Measurements from ENCODE around the gene ENO1.
"Not testable (repeated sequence)": the region's sequence is repeated elsewhere in the genome, so short reads cannot be mapped to it uniquely, and the experiment has no call there.

The ENO1 gene

DNA sequence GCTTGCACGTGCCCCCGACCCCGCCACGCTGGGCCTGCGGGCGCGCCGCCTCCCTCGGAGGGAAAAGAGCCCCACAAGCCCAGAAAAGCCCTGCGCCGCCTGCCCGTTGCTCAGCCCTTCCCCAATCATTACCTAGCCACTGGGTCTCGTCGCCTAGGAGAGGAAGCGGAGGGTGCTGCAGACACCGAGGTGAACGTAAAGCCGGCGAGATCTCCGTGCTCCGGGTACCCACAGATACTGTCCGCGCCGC, at the start of gene ENO1:
Gene ENO1, minus strand, starts transcription at position 239 of the 250 bp plus-strand sequence. CDS start 3,778 bp downstream, outside the sequence.
- no peak for DNase-seq

DNA sequence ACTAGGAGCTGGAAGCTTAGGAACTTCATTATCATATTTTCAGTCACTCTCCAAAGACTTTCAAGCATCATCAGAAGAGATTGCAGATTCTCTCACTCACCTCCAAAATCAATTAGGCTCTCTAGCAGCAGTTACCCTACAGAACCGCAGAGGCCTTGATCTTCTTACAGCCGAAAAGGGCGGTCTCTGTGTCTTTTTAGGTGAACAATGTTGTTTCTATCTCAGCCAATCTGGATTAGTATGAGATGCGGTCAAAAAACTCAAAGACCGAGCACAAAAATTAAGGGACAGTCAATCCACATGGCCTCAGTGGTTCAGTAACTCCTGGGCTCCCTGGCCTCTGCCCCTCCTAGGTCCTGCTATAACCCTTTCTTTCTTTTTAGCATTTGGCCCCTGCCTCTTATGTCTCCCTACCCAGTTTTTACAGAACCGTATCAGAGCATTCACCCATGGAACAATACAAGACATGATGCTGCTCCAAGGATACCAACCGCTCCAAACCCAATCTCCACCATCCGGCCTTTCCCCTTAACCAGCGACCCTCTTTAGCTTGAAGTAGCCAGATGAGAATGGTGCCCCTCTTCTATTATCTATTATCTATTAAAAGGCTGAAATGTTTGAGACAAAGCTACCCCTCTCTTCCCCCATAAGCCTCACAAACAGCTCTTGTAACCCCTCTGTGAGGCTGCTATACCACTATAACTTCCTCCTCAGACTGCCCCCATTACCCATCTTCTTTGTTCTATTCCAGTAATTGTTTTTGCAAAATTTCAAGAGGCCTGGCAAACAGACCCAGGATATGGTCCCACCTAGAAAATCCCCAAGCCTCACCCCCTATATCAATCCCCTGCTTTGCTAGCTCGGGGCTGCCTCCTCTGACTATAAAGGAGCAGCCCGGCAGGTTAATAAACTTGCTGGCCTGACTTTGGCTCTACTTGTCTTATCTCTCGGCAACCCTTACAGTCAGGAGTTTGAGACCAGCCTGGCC, 48.5 kb upstream of the ENO1 start:
- no peak for DNase-seq

DNA sequence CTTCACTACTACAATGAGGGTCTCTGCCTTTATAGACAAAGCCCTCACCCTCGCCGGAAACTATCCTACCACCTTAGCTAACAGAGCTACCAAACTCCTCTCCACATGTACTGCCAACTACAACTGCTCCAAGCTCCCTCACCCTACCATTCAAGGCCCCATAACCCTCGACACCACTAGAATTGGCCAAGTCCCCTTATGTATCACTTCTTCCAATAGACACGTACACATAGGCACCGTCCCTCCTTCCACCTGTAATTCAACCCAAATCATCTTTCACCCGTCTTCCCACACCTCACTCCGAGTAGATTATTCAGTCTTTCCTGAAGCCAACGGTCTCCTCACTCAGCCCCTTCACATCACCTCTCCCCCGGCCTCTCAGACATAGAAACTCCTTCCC, 47.5 kb upstream of the ENO1 start:
- no peak for DNase-seq

DNA sequence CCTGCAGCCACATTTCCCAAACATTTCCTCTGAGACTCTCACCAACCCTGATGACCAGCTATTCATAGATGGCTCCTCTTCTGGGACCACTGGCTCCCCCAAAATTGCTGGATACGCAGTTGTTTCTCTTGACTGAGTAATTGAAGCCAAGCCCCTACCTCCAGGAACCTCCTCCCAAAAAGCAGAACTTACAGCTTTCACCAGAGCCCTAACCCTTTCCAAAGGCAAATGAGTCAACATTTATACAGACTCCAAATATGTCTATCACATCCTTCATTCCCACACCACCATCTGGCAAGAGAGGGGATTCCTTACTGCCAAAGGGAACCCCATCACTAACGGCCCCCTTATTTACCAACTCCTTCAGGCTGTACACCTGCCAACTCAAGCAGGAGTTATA, 46.9 kb upstream of the ENO1 start:
- no peak for DNase-seq

DNA sequence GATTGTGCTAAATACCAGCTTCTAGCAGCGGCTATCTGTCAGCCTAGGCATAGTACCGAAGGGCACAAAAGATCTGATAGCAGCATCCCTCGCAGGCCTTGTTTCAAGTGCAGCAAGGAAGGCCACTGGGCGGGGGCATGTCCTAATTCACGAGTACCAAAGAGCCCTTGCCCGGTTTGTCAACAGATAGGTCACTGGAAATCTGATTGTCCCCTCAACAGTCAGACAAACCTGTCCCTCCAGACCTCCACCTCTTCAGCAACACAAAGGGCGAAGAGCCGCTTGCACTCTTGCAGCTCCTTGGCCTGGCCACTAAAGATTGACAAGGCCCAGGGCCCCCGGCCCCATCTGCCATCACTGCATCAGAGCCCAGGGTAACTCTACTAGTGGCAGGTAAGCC, 44.5 kb upstream of the ENO1 start:
- DNase-seq: no peak

DNA sequence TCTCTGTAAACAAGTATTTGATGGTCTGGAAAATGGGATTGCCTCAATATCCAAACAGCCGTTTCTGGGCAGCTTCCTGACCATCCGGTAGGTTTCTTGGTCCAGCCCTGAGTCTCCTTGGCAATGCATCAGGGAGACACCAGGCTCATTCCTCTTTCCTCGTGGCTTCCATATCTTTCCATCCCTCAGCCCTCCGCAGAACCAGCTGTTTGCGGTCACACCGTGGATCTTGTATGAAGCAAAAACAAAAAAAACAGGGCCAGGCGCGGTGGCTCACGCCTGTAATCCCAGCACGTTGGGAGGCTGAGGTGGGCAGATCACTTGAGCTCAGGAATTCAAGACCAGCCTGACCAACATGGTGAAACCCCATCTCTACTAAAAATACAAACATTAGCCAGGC, 39.0 kb upstream of the ENO1 start:
- not testable (repeated sequence) for DNase-seq

DNA sequence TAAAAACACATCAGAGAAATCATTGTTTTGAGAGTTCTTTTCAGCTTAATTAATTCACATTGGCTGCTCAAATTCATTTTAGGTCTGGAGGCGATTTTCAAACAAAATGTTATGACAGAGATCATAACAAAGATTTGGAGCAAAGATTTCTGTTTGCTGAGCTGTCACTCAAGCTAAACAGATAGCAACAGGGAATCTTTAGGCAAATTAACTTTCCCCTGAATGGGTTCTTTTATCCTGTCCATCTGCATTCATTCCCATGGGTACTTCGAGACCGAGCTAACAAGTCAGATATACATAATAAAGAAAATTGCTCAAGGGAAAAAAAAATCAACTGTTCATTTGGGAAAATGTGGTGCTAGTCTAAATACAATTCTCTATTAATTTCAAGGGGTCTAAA, 37.0 kb upstream of the ENO1 start:
- DNase-seq: no peak

DNA sequence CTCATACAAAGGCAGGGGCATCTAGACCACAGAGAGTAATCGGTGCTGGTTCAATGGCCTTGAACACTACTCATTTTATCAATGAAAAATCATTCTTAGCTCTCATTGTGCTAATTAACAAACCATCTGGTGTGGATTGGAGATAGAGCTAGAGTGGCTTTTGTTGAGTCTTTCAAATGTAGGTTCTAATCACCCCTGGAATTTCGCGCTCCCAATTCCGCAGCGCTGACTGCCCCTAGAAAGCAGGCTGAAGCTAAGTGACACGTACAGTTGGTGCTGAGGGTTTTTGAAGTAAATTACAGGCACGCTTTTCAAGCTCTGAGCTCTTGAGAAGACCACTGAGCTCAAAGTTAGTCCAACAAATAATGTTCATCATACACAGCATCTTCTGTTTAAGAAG, 36.0 kb upstream of the ENO1 start:
- DNase-seq: no peak

DNA sequence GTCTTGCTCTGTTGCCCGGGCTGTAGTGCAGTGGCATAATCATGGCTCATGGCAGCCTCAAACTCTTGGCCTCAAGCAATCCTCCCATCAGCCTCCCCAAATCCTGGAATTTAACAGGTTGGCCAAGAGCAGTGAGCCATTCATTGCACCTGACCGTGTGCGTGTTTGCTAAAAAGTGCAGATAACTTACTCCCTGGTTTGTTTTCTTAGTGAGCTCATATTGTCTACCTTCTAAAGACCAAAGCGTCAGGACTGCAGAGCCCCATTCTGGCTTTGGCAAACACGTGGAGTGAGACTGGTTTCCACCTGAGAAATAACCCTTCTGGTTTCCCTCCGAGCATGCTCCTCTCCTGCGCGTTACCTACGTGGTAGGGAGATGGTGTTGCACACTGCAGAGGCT, 35.0 kb upstream of the ENO1 start:
- DNase-seq: no peak

DNA sequence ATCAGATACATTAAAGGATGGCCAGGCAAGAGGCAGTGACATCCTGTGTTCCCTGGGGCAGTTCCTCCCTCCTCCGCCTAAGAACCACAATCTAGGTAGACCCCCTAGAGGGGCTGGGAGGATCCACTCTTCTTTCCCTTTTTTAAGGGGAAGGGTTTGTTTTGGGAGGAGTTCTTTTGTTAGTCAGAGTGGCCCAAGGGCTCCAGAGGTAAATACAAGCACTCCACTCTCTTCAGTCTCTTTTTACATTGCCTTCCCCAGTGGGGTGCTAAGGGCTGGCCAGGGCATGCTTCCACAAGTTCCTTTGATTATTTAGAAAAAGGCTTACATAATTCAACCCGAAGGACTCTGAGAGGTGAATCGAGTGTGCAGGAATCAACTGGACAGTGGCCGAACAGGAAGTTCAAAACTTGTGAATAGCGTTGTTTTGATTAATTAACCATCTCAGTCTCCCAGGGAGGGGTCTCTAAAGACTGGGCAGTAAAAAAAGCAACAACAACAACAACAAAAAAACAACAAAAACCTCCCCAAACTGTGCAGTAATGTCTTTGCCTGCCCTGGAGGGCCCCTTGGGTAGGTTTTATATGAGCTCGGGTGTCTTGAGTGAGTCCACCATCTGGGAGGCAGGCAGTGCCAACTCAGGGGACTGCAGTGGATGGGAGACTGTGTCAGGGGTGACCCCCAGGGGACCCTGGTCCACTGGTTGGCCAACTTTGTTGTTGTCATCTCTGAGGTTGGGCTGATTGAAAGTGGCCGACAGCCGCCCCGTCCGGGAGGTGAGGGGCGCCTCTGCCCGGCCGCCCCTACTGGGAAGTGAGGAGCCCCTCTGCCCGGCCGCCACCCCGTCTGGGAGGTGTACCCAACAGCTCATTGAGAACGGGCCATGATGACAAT, 33.2 kb upstream of the ENO1 start:
- peak; percentile 95 for DNase-seq

DNA sequence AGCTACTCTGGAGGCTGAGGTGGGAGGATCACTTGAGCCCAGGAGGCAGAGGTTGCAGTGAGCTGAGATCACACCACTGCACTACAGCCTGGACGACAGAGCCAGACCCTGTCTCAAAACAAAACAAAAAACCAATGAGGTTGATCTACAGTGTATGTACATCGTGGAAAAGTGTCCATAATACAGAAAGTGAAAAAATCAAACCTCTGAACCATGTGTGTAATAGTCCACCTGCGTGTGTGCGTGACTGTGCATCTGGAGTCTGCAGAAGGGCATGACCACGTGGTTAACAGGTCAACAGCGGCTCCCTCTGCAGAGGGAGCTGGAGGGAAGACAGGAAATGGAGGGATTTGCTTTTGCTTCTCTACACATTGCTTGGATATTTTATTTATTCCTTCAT, 32.4 kb upstream of the ENO1 start:
- DNase-seq: peak; percentile 44

DNA sequence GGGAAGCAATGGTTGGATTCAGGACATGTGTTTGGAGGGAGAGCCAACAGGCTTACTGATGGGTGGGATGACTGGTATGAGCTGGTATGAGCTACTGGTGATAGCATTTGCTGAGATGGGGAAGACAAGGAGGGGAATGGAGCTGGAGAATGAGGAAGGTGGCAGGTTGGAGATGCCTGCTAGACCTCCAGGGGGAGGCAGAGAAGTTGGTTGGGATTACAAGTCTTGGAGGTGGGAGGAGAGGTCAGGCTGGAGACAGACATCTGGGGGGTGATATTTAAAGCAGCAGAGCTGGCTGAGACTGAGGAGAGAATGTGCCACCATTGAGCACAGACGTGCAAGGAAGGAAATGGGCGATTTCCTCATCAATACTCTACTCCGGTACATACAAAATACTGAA, 31.8 kb upstream of the ENO1 start:
- DNase-seq: no peak

DNA sequence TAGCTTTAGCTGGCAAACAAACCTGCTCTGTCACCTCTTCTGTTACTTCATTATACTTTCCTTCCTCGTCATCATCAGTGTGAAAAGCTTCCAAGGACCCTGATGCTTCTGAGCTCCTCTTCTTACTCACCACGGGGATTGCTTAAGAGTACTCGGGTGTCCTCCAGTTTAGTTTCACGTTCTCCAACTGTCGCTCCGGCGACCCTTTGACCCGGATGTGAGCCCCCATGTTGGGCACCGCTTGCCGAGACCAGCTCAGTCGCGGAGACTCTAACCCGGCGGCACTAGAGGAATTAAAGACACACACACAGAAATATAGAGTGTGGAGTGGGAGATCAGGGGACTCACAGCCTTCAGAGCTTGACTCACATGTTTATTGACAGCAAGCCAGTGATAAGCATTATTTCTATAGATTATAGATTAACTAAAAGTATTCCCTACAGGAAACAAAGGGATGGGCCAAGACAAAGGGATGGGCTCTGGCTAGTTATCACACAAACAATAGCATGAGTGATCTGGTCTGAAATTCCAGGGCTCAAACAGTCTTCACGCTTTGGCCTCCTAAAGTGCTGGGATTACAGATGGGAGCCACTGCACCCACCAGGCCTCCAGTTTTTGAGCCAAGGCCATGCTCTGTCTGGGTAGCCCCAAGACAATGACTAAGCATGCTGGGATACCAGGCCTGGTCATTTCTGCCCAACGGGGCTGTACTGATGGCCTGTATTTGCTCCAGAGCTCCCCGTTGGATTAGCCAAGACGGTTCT, 30.1 kb upstream of the ENO1 start:
- no peak for DNase-seq

DNA sequence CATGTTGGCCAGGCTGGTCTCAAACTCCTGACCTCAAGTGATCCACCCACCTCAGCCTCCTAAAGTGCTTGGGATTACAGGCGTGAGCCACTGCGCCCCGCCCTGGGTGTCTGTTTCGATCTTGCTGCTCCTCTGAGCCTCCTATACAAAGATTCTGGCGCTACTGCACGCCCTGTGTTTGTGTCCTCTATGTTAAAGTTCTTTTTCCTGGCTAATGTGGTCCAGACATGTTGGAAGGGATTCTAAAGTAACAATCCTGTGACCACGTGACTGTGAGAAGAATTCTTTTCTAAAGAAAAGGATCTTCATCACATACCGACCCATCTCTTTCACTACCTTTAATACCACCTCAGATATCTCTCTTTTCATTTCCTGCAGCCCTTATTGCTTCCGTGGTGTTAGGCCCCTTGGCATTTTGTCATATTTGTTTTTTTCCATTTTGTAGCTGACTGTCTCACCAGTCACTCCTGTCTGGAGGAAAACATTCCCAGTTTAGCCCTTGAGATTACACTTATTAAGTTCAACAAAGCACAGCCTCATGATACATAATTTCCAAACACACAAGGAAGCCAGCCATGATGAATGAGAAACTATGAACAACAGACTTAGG, 27.2 kb upstream of the ENO1 start:
- no peak for DNase-seq

DNA sequence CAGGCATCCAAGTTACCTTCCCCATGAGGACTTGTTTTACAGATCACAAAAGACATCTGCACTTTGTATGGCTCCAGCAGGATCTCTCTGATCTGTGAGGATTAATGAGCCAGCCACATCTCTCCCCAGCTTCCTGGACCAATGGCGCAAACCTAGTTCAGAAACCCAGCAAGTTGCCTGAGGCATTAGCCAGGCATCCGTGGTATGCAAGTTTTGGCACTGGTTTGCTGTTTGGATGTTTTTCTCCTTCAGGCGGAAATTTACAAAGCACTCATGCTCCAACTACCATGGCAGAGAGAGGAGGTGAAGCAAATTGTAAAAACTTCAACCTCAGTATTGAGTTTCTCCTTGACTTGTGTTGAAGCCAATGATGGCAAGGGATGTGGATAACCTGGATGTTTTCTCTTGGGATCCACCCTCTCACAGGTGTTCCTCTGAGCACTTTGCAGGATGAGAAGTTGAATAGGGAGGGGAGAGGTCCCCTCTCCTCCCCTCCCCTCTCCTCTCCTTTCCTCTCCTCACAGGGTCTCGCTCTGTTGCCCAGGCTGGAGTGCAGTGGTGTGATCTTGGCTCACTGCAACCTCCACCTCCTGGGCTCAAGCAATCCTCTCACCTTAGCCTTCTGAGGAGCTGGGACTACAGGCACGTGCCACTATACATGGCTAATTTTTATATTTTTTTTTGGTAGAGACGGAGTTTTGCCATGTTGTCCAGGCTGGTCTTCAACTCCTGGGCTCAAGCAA, 25.6 kb upstream of the ENO1 start:
- DNase-seq: peak; percentile 55

DNA sequence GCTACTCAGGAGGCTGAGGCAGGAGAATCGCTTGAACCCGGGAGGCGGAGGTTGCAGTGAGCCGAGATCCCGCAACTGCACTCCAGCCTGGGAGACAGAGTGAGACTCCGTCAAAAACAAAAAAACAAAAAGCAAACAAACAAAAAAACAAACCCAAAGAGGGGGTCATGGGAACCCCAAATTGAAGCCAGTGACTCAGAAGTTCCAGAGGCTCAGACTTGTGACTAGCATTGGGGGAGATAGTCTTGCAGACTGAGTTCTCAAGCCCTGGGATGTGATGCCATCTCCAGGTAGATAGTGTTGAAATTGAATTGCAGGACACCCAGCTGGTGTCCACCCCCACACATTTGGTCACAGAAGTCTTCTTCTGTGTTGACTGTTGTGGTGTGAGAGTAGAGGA, 24.9 kb upstream of the ENO1 start:
- no peak for DNase-seq

DNA sequence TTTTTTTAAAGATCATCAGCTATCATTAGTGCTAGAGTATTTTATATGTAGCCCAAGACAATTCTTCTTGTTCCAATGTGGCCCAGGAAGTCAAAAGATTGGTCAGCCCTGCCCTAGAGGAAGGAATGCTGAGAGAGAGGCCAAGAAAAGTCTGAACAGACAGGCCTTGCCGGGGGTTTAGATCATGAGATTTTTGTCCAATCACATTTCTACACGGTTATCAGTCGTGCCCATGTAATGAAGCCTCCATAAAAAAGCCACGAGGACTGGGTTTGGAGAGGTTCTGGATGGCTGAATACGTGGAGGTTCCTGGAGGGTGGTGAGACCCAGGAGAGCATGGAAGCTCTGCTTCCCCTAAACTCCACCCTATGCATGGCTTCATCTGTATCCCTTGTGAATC, 24.3 kb upstream of the ENO1 start:
- DNase-seq: no peak

DNA sequence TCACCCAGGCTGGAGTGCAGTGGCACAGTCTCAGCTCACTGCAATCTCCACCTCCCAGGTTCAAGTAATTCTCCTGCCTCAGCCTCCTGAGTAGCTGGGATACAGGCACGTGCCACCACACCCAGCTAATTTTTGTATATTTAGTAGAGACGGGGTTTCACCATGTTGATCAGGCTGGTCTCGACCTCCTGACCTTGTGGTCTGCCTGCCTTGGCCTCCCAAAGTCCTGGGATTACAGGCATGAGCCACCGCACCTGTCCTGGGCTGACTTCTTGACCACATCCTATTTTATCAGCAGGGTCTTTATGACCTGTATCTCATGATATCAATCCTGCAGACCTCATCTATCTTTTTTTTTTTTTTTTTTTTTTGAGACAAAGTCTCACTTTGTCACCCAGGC, 22.2 kb upstream of the ENO1 start:
- not testable (repeated sequence) for DNase-seq

DNA sequence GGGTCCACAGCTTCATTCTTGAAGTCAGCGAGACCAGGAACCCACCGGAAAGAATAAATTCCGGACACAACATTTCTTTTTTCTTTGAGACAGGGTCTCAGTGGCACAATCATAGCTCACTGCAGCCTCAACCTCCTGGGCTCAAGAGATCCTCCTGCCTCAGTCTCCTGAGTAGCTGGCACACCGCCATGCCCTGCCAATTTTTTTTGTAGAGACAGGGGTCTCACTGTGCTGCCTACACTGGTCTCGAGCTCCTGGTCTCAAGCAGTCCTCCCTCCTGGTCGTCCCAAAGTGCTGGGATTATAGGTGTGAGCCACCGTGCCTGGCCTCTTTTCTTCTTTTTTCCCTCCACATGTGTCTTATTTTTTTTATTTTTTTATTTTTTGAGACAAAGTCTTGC, 20.6 kb upstream of the ENO1 start:
- DNase-seq: no peak

DNA sequence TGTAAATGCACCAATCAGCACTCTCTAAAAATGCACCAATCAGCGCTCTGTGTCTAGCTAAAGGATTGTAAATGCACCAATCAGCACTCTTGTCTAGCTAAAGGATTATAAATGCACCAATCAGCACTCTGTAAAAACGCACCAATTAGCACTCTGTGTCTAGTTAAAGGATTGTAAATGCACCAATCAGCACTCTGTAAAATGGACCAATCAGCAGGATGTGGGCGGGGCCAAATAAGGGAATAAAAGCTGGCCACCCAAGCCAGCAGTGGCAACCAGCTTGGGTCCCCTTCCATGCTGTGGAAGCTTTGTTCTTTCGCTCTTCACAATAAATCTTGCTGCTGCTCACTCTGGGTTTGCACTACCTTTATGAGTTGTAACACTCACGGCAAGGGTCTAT, 19.9 kb upstream of the ENO1 start:
- not testable (repeated sequence) for DNase-seq

DNA sequence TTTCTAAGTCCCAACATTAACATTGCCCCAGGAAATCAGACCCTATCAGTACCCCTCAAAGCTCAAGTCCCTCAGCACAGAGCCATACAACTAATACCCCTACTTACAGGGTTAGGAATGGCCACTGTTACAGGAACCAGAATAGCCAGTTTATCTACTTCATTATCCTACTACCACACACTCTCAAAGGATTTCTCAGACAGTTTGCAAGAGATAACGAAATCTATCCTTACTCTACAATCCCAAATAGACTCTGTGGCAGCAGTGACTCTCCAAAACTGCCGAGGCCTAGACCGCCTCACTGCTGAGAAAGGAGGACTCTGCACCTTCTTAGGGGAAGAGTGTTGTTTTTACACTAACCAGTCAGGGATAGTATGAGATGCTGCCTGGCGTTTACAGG, 19.0 kb upstream of the ENO1 start:
- not testable (repeated sequence) for DNase-seq

DNA sequence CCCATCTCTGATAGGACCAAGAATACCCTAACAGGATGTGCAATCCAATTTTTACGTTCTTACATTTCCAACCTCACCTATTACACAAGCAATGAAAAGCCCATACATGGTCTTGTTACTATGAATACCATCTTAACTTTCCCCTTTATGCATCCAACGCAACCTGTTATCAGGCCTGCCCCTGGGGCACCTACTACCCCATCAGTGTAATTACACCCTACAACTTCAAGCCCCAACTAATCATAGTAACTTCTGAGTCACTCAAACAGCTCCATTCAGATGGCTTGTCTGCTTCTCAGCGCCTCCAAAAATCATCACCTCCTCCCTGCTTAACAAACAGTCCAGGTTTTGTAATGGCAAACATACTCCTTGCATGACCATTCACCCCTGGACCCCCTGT, 18.3 kb upstream of the ENO1 start:
- DNase-seq: not testable (repeated sequence)
